GM06990 (cell line): ENCODE measurements around the gene TAF3.

Experiments used
- DNase-seq: peaks from one replicate; pipeline ENCODE4 v3.0.0-alpha.2; 2011; ENCODE audit not compliant: insufficient read length; ENCODE audit errors: extremely low read depth
- H3K27me3 ChIP-seq: replicated peaks from 2 replicates; pipeline ENCODE4 v1.6.0; 2011; ENCODE audit warnings: low read length; ENCODE audit not compliant: control insufficient read depth, insufficient read depth
- H3K36me3 ChIP-seq: 2 replicates; pipeline ENCODE4 v1.5.1; 2011; ENCODE audit warnings: low read length; ENCODE audit not compliant: control insufficient read depth, insufficient read depth
- H3K4me3 ChIP-seq: replicated peaks from 2 replicates; pipeline ENCODE4 v1.5.1; 2011; ENCODE audit warnings: low read depth, mild to moderate bottlenecking, control low read depth, low read length
- TF ChIP-seq, protein P1 (sequence below): IDR thresholded peaks from 2 replicates; pipeline ENCODE4 v1.5.1; 2011; ENCODE audit warnings: low read length, control low read depth, mild to moderate bottlenecking, inconsistent platforms; ENCODE audit not compliant: insufficient read depth, poor library complexity, severe bottlenecking

TAF3 gene

DNA sequence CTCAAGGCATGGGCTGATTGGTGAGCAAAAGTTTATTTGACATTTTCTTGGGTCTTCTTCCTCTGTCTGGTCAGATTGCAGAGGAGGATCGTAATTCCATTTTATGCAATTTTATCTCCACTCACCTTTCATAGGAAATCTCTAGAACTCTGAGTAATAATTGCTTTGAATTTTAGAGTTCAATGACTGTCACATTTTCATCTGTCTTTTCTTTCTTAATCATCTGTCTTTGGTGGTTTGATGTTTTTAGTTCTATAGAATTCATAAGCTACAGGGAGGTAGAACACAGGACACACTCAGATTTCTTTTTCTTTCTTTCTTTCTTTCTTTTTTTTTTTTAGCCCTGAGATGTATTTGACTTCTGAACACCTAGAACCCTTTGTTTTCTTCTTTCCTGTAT is 247.8 kb downstream of the TAF3 start:
- TF ChIP-seq, protein P1, sequence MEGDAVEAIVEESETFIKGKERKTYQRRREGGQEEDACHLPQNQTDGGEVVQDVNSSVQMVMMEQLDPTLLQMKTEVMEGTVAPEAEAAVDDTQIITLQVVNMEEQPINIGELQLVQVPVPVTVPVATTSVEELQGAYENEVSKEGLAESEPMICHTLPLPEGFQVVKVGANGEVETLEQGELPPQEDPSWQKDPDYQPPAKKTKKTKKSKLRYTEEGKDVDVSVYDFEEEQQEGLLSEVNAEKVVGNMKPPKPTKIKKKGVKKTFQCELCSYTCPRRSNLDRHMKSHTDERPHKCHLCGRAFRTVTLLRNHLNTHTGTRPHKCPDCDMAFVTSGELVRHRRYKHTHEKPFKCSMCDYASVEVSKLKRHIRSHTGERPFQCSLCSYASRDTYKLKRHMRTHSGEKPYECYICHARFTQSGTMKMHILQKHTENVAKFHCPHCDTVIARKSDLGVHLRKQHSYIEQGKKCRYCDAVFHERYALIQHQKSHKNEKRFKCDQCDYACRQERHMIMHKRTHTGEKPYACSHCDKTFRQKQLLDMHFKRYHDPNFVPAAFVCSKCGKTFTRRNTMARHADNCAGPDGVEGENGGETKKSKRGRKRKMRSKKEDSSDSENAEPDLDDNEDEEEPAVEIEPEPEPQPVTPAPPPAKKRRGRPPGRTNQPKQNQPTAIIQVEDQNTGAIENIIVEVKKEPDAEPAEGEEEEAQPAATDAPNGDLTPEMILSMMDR = no peak
- Histone ChIP-seq H3K27me3 (no peaks in the 10 kb centered on the region), H3K36me3 (peaks cover 10% of the 10 kb centered on the region)

More for the DNA sequence above, 247.8 kb downstream of the TAF3 start:
- no peak overlapping the region for H3K4me3 ChIP-seq
- no peak for DNase-seq
